SK-MEL-5 (cell line): Measurements from ENCODE around the gene DGKB. TPM values are rescaled to one million over a fixed set of nuclear protein-coding genes. Genes with fewer than 3 reads are reported as not detected.

Experiments
- DNase-seq: peaks from one replicate; pipeline ENCODE4 v3.0.0-alpha.2; 2016; ENCODE audit warnings: low read depth, low spot score
- in situ Hi-C: cut with HindIII; loops from 2 replicates; pipeline ENCODE4 v1.10.0; 2016; ENCODE audit warnings: low sequenced_read_pairs, high pct_unique_total_duplicates, low pct_unique_long_range_greater_than_20kb
- total RNA-seq: library from RNA; depleted of rRNA; stranded (reverse); fragments of >200 nt; shearing (Covaris generic); gene quantifications from 2 replicates; pipeline ENCODE4 v1.2.3, GENCODE V29; 2014

DGKB gene
- total RNA-seq, 1 experiment from 2014 or later: 0.16 TPM

DNA sequence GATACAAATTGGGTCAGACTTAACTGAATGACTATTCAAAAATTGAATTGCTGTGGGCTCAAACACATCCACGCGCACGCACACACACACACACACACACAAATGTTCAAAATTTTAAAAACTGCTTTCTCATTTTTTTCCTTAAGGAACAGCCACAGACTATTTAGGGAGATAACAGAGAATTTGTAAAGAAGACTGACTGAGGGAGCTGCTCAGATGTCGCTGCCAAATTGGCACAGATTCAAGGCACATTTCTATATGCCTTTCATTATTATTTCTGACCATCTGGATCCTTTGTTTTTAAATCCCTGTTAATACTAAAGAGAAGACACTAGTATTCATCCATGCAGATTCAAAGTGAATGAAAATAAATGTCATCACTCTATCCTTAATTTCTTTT lies 154.8 kb downstream of the DGKB start:
- peak; percentile 72 for DNase-seq
- in situ Hi-C loops: no loop called here

DNA sequence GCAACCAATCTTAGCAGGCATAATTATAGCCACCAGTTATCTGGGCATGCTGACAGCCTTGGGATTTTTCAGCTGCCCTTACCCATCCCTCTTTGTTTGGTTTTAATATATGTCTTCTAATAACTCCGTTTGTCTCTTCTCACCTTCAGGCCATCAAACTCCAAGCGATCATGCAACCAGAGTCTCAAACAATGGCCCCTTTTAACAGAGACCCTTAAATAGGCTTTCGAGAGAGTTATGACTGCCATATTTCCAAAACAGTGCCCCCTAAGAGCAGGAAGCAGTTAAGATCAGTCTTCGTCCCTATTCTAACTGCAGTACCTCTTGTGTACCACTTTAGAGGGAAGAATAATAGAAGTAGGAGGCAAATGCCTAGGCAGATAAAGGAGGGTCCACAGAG lies 157.5 kb downstream of the DGKB start:
- in situ Hi-C loops: no loop called here
- DNase-seq: peak; percentile 69

DNA sequence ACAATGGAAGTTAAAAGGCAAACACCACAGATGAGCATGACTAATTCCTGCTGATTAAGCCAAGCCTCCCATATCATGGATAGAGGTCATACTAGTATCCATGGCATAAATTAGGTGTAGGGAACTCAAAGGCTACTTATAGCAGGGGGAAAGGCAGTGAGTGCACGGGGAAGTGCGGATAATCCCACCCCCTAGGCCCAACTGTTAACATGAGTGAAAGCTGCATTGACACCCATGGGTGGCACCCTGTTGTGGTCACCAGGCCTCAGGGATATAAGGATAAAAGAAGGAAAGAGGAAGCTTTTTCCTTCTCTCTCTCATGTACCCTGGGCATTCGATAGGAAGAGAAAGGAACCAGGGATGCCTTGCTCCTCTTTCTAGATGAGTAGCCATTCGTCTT lies 161.9 kb downstream of the DGKB start:
- in situ Hi-C loops: no loop called here
- DNase-seq: no peak

DNA sequence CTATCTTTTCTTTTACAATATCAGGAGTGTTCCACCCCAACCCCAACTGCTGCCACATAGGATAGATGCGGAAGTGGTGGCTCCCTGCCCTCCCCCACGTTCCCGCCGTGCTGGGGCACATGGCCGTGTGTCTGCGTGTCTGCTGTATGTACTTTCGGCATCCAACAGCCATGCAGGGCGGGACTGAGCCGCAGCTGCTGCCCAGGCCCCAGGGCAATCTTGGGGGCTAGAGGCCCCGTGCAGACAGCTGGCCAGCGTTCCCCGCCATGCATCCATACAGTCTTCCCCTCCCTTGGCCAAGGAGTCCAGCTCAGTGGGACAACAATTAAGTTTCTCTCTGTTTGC lies 162.7 kb downstream of the DGKB start:
- no peak for DNase-seq
- in situ Hi-C loops: no loop called here

DNA sequence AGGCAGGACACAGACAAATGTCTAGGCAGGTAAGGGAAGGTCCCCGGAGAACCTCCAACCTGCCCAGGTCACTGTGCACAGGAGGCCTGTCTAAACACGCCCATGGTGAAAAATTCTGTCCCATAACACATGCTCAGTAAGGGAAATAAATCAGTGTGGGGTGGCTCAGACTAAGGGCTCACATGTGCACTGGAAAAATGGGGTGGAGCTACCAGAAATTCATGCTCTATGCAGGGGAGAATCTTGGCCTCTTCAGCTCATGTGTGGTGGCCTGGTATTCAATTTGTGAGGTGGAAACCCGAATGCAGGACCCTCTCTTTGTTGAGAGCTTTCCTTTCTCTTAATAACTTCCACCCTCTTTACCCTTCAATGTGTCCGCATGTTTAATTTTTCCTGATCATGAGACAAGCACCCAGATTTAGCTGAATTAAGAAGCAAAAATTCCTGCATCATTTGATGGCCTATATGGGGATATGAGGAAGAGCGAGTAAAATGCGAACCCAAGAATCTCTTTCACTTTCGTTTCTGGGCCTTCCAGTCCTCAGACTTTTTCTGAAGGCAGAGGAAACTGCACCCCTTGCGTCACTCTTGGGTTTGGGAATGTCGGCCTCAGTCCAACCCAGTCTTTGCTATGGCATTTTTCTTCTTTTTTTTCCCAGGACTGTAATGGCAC lies 163.2 kb downstream of the DGKB start:
- in situ Hi-C loops: no loop called here
- DNase-seq: no peak

DNA sequence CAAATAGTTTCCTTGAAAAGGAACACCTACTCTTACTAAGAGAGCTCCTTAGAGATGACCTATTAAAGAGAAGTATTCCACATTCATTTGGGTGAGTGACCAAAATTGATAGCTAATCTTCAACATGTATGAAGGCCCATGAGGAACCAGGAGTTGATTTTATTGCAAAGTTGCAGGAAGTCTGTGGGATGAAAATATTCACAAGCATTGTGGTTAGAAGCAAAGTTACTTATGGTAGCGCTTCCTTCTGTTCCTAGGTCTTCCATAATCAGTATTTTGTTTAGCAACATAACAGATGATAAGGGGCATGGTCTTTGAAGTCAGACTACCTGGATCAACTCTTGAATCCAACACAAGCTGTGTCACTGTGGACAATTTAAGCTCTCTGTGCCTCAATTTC lies 164.5 kb downstream of the DGKB start:
- DNase-seq: no peak
- in situ Hi-C loops: no loop called here

DNA sequence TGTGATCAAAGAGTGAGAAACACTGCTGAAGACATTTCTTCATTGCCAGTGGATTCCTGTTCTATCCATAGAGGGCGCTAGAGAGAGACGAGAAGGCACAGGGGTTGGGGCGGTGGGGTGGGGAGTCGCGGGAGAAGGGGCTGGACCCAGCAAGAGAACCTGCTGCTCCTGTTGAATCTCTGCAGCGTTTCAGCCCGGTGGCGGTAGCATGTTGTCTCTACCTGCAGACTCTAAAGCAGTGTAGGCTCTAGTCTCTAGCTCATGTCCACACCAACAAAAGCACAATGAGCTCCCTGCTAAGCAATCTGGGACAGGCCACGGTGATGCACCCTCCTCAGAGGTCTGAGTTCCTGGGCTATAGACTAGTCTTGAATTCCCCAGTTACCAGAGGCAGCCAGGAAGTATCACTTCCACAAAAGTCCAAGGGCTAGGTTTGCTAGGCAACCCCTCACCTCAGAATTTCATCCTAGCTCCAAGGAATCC lies 167.7 kb downstream of the DGKB start:
- in situ Hi-C loops: no loop called here
- DNase-seq: peak; percentile 72

DNA sequence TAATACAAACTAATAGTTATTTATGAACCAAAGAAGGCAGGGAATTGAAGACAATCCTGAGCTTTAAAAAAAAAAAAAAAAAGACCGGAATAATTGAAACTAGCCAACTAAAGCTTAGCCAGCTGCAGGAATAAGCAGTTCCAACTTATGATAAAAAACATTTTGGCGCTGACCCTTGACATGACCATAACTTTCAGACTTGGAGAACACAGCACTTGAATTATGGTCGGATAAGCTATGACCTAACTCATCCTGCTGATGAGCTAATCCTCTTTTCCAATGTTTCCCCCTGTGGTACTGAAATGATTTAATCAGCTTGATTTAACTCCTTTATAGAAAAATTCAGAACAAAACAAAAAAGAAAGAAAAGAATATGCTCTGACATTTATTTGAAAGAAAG lies 181.8 kb downstream of the DGKB start:
- in situ Hi-C loops: no loop called here
- no peak for DNase-seq

DNA sequence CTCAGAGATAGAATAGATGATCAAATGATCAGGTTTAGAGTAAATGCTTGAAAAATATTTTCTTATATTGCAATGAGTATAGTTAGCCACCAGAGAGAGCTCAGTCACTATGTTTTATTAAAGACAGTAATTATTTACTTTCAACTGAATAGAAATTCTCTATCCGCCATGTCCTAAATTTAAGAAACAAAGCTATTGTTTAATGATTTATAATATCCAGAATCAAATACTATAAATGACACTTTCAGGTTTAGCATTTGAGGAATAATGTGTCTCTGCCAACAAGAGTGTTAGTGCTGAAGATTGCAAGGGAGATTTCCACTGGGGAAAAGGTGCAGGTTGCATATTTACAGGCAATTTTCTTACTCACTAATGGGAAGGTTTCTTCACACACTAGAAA lies 184.7 kb downstream of the DGKB start:
- in situ Hi-C loops: no loop called here
- DNase-seq: peak; percentile 60

DNA sequence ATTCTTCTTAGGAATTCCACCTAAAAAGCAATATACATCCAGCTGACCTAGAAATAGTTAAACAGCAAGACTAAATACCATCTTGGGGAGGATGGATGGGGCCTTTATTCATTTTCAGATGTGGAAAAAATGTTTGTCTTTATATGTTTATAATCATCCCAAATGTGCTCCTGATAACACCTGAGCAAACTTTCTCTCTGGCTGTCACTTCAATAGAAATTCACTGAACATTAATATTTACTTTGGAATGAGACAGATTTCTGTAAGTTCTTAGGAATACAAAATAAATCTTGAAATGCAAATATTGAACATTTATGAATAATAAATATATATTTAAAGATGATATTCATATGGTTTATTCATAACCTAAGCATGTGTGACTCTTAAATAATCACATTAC lies 185.4 kb downstream of the DGKB start:
- no peak for DNase-seq
- in situ Hi-C loops: no loop called here

DNA sequence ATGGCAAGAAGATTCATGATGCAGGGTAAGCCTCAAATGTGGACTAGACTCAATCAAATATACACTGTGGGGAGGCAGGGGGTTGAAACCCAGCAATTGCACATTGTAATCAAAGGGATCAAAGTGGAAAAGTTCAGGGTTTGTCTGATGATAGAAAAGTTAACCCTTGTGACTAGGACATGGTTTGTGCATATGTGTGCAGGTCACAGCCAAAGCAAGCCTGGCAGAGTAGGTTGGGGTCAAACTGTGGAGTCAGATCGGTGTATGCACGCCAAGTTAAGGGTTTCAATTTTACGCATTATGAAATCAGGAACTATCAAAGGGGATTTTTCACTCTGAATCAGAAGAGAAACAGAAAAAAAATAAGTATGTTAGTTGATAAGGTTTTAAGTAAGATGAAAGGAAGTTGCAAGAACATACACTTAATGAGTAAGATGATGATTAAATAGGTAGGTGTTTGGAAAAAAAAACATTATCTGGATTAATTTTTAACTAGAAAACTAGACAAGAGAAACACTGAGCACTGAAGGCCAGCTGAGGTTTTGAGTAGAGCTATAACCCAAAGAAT lies 188.3 kb downstream of the DGKB start:
- no peak for DNase-seq
- in situ Hi-C loops: no loop called here

DNA sequence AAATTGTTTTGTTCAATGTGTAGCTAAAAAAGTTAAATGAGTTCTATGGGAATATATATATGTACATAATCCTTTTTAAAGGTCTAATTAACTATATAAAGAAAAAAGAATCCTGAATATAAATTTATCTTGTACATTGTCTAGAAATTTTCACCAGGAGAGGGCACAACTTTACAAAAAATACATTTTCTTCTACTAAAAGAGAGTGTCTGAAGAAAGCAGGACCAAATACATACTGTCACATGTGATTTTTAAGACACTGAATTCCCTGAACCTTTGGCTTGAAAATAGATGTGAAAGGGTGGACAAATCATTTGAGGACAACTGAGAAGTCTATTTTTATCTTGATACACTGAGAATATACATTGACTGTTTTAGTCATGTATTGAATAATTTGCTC lies 204.3 kb downstream of the DGKB start:
- in situ Hi-C loops: loop anchor here (25.0 kb wide), 1 partner anchor 1411 kb away; no protein-coding TSS in a partner anchor
- DNase-seq: peak; percentile 46

DNA sequence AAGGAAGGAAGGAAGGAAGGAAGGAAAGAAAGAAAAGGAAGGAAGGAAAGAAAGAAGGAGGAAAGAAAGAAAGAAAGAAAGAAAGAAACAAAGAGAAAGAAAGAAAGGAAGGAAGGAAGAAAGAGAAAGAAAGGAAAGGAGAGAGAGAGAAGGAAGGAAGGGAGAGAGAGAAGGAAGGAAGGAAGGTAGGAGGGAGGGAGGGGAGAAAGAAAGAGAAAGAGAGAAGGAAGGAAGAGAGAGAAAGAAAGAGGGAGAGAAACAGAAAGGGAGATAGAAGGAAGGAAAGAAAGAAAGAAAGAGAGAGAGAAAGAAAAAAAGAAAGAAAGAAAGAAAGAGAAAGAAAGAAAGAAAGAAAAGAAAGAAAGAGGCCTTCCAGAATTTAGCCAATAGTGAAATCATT lies 204.9 kb downstream of the DGKB start:
- in situ Hi-C loops: loop anchor here (25.0 kb wide), 1 partner anchor 1410 kb away; no protein-coding TSS in a partner anchor
- no peak for DNase-seq

DNA sequence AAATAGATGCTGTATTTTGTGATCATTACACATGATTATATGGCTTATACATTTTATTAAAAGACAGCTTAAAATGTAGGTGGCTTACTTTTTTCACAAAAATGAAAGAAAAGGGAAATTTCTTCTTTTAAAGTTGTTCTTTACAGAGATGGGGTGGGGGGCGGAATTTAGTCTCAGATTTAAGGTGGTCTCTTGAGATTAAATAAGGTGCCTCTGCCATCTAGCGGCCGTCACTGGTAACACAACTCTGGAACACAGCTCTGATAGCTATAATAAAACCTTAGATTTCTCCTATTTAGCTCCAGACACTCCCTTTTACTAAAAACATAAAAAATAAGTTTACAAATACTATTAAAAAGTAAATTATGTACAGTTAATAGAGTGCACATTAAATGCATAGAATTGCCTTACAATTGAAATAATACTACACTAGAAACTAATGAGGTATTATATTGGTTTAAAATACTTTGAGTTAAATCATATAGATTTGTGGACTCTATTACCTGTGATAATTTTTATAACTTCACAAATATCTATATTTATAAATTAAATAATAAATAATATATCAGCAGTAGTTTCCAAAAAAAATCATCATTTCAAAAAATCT lies 210.9 kb downstream of the DGKB start:
- in situ Hi-C loops: loop anchor here (25.0 kb wide), 1 partner anchor 1404 kb away; no protein-coding TSS in a partner anchor
- peak; percentile 67 for DNase-seq

DNA sequence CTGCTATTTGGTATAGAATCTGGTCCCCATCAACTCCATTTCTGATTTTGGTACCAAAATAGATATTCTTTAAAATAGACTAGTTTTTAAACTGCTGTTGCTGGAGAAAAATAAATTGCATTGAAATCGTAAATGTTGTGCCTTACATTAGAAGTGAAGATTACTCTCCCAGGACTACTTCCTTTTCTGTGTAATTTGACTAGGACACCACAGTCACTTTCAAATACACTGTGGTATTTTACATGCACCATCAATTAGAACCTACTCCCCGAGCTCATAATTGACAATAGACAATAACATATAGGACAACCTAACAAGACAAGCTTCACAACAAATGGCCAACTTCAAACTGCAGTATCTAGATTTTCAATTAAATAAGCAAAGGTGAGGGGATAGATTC lies 211.5 kb downstream of the DGKB start:
- in situ Hi-C loops: loop anchor here (25.0 kb wide), 1 partner anchor 1404 kb away; no protein-coding TSS in a partner anchor
- DNase-seq: no peak

DNA sequence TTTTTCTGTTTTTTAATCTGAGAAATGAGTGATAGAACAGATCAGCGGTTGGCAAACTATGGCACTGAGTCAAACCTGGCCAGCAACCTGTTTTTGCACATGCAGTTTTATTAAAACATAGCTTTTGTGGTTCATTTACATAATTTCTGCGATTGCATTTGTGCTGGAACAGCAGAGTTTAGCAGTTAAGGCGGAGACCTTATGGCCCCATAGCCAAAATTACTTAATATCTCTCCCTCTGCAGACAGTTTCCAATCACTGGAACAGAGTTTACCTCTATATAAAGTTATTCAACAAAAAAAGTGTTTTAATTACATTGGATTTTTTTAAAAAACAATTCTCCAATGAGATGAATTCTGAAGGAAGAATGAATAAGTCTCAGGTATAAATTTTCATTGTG lies 212.1 kb downstream of the DGKB start:
- DNase-seq: no peak
- in situ Hi-C loops: loop anchor here (25.0 kb wide), 1 partner anchor 1403 kb away; no protein-coding TSS in a partner anchor

DNA sequence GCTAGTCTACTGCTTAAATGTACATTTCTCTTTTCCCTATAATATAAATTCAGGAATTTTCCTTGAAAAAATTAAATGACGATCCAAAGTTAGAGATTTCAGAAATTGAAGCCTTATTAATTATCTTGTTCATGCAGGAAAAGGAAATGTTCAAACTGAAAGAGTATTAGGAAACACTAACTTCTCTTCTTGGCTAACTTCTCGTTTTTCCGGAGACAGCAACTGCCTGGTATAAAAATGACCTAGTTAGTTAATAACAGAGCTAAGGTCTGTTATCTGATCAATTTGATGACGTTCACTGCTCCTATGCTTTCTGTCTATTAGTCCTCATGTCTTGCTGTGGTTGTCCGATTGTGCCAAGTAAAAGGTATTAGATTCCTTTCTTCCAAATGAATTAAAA lies 212.5 kb downstream of the DGKB start:
- in situ Hi-C loops: loop anchor here (25.0 kb wide), 1 partner anchor 1403 kb away; no protein-coding TSS in a partner anchor
- no peak for DNase-seq

DNA sequence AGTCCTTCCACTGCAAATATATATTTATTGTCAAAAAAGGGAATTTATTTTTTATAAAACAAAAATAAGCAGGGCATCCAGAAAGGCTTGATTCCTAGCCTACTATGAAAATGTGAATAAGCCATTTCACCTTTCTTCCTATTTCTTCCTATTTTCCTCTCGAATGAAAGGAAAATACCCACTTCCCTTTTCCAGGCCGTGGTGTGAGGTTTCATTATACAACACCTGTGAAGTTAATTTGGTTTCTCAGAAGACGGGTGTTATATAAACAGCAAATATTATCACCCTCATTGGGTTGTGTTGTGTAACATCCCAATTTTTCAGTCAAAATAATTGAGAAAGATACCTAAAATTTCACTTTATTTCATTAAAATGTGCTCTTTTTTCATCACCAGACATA lies 214.3 kb downstream of the DGKB start:
- in situ Hi-C loops: loop anchor here (25.0 kb wide), 1 partner anchor 1401 kb away; no protein-coding TSS in a partner anchor
- no peak for DNase-seq

DNA sequence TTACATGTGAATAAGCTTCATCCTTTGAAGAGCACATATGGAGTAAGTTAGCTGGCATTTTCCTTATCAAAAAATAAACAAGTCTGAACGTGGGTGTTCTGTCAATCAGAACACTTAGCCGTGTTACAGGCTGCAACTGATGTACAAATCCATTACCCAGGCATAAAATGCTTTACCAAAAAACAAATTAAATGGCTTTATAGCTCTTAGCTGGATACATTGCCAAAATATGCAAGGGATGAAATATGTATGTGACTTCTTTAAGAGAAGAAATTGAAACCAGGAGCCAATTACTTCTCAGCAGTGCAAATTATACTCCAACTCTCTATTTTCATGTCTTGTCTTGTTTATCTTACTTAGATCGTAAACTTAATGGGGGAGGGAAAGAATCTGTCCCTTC lies 214.8 kb downstream of the DGKB start:
- DNase-seq: no peak
- in situ Hi-C loops: loop anchor here (25.0 kb wide), 1 partner anchor 1400 kb away; no protein-coding TSS in a partner anchor
